Brain pericyte (primary cell): Measurements from ENCODE around the gene ARIH2.
"Not testable (repeated sequence)": the region's sequence is repeated elsewhere in the genome, so short reads cannot be mapped to it uniquely, and the experiment has no call there.

Source experiments
- DNase-seq: peaks from one replicate; pipeline ENCODE4 v3.0.0-alpha.2; 2012; ENCODE audit warnings: low read depth, low spot score

Gene ARIH2

DNA sequence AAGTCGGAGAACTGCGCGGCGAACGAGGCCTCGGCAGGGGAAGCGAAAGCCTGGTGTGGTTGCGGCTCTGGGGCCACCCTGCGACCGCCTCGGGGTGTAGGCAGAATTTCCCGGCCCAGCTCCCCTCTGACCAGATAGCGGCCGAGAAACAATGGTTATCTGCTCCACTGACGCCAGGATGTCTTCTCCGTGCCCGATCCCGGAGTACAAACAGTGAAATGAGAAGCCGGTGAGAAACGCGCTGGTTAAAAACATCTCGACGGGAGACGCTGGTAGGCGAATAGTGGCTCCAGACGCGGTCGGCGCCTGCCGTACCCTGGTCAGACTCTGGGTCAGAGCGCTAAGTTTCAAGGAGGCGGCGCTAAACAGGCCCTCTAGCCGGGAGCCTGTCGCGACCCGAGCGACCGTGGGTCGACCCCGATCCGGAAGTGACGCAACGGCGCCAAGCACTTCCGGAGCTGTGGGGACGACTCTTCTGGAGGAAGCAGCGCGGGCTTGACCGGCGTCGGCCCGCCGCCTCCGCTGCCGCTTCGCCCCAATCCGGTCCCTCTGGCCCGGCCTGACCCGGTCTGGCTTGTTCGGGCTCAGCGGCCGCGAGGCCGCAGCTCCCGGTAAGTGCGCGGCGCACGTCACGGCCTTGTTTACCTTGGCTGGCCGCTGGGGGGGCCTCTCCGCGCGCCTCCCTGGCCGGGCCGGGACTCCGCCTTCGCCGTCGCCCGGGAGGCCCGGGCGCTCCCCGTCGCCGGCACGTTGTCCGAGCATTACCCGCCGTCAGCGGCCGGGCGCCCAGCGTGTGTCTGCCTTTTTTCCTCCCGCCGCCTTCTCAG, at the start of gene ARIH2:
ARIH2 (plus strand) TSS at position 455 of the 827 bp plus-strand sequence. CDS start 8,717 bp downstream, outside the sequence.
- DNase-seq: peak; percentile 77

DNA sequence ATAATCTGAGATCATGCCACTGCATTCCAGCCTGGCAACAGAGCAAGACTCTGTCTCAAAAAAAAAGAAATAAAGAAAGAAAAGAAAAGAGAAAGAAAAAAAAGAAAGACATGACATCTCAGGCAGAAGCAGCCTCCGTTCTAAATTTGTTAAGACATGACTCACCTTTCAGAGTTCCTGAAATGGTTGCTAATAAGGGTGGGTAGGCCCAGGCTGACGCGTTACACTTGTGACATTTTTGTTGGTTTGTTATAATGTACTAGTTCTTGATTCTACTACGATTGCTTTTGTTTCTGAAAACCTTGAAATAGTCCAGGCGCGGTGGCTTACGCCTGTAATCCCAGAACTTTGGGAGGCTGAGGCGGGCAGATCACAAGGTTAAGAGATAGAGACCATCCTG, 41.0 kb upstream of the ARIH2 start:
- no peak for DNase-seq

DNA sequence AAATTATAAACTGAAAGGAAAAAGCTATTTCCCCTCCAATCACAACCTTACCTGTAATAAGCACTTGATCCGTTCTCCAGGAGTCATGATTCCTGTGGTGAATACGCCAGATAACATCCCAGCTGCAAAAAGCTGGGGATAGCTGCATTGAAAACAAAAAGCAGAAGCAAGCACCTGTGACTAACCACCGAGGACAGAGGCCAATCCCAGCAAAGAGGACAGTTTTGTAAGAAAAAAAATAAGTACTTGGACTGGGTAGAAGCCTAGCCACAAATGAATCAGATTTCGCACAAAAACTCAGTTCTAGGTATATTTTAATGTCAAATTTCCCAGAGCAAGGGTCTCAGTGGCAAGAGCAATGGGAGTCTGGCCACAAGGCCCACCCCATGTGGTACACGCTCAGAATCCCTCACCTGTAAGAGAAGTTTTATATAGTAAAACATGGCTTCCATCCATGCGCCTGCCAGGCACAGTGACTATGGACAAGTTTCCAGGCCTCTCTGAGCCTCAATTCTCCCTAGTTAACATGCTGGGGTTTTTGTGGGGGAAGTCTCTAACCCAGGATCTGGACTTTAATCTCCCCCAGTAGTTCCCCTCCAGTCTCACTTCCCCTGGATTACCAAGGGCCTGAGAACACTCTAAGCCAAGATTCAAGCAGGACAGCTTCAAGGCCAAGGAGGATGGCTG, 39.2 kb upstream of the ARIH2 start:
- no peak for DNase-seq

DNA sequence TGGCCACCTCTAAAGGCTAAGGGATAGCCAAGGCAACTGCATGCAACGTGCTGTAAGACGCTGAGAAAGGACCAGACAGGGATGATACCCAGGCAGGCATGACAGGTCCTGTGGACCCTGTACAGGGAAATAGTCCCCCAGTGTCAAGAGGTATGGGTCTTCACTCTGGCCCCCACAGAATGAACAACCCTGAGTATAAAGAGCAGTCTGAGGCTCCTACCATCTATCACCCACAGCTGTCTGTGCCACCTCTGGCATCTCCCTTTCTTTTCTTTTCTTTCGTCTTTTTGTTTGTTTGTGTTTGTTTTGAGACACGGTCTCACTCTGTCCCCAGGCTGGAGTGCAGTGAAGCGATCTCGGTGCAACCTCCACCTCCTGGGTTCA, 38.7 kb upstream of the ARIH2 start:
- DNase-seq: no peak

DNA sequence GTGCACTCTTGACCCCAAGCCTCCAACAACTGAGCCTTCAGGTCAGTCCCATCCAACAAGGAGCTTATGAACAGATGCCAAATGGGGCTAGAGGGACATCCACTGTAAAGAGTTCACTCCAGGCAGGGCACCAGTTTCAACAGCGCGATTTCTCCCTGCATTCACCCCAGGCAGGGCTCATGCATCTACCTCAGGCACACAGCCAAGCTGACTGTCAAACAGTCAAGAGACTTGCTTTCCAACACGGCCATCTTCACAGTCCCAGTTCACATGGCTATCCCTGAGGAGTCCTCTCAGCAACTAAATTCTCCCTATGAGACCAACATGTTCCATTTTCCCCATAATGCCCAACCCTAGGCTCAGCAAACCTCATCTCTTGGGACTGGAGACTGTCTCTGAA, 37.6 kb upstream of the ARIH2 start:
- no peak for DNase-seq

DNA sequence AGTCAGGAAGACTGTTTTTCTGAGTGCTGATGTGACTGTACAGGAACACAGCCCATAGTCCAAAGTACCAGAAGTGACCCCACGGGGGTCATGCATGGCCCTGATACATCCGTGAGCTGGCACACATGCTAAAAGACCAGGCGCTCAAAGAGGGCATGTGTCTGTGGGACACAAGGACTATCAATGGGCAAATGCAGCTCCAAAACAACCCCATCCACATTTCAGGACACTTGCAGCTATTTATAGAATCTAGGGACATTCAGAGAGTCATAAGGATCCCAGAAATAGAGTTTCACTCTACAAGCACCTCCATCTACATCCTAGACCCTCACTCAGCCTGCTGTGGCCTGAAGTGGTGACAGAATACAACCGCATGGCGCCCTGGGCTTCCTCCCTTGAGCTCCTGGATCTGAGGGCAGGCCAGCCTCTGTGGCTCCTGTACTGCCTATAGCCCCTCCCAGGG, 37.0 kb upstream of the ARIH2 start:
- no peak for DNase-seq

DNA sequence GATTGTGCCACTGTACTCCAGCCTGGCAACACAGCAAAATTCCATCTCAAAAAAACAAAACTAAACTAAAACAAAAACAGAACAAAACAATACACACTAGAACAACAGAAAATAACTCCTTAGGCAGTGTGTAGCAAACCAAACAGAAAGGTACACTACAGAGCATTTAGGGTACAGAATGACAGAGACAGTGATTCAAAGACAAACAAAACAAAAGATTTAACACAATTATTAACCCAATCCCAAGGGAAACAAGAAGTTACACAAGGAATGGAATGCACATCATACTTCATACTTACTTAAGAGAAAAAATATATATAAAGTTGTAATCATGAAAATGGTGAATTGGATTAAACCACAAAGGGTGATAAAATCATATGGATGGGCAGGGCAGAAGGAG, 32.9 kb upstream of the ARIH2 start:
- DNase-seq: no peak

DNA sequence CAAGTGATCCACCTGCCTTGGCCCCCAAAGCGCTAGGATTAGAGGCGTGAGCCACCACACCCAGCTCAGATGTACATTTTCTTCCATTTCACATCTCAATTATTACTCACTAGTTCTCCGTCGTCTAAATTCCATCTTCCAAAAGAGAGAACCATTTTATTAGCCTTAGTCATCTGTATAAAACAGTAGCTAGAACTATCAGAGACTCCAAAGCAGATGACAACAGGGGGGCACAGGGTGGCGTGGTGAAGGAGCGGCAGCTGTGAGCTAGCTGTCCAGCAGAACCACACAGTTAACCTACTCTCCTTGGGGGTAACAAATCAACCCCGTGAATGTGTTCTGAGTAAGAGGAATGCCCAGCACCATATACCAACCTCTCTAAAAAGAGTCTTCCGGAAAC, 27.0 kb upstream of the ARIH2 start:
- DNase-seq: no peak

DNA sequence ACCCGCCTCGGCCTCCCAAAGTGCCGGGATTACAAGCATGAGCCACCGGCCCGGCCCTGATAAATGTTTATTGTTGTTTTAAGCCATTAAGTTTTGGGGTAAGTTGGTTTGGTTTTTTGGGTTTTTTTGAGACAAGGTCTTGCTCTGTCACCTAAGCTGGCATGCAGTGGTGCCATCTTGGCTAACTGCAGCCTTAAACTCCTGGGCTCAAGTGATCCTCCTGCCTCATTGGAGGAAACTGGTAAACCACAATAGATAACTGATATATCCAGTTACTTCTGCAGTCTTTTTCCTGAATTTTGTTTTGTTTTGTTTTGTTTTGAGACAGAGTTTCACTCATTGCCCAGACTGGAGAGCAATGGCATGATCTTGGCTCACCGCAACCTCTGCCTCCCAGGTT, 24.1 kb upstream of the ARIH2 start:
- no peak for DNase-seq

DNA sequence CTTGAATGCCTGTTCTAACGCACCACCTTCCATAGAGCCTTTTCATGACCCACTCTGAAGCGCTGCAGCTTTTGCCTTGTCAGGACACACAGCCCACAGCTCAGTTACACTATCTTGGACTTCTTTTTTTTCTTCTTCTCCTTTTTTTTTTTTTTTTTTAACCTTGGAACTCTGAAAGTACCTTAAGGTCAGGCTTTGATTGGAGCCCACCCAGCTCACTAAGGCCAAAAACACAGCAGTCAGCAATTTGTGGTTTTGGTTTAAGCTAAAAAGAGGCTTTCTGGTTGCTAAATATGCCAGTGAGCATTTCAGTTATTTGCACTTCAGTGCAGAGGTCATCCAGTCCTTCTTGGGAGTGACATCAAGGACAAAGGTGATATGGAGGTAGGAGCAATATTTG, 21.7 kb upstream of the ARIH2 start:
- no peak for DNase-seq

DNA sequence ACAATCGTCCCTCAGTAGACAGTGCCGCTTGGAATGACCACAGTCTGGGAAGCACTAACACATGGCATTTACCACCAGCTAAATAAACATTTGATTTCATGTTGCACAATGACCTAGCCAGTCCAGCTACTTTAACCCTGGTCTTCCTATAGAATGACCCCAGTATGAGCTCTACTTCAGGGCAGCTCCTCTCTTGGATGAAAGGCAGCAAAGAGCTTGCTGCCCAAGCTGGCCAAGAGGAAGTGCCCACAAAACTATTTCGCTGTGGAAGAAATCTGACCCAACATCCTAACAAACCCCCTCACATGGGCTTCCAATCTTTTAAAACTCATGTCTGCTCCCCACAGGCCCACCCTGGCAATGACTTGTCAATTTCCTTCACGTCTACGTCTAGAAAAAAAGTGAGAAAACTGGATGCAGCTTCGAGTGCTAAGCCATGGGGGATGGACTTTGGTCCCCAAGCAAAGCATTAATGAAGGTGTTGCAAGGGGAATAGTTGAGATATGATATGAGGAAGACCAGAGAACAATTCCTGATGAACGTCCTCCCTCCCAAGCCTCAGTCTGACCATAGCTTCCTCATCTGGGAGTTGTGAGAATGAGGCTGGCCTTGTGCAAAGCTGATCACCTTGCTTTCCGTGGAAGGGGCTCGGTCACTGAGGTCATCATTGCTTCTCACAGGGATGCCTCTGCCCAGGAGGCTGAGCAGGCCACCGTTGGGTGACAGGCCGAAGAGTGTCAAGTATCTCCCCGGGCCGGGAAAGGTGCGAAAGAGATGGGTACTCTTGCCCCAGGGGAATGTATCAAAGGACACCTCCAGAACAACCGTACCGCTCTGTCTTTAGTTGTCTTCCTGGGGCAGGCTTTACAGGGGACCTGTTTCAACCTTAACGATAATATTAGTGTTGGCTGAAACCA, 20.9 kb upstream of the ARIH2 start:
- DNase-seq: no peak

DNA sequence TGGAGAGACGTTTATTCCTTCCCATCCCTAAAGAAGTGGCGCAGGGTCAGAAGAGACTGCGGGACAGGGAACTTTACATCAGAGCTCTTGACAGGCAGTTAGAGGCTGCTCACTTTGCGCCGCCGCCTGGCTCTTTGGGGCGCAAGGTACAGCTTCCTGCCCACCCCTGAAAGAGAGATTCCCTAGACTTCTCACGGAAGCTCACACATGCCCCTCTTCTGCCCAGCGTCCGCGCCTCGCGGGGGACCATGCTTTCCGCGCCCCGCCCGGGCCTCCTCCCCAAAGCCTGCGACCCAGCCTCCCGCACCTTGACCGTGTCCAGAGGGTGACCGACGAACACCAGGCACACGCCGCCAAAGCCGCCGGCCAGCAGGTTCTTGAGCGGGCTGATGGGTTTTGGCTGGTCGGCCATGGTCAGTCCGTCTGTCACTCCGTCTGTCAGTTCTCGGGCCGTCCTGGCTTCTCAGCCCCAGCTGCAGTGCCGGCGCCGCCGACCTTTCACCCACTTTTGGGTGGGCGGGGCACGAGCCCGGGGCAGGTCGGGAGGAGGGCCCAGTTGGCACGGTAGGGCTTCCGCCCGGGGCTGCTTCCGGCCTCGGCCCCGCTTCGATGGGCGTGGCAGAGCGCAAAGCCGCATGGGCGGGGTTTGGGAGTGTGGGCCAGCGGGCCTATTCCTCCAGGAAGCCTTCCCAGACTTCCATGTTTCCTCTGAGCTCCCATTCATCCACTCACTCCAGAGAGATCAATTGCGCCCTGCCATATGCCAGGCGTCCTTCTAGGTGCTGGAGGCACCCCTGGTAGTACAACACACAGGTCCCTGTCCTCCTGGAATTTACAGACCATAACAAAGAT, 20.0 kb upstream of the ARIH2 start, which contains the start of gene SLC25A20:
SLC25A20 (minus strand) TSS at position 500 of the 852 bp plus-strand sequence; CDS start at position 412, 88 bp downstream.
- no peak for DNase-seq

DNA sequence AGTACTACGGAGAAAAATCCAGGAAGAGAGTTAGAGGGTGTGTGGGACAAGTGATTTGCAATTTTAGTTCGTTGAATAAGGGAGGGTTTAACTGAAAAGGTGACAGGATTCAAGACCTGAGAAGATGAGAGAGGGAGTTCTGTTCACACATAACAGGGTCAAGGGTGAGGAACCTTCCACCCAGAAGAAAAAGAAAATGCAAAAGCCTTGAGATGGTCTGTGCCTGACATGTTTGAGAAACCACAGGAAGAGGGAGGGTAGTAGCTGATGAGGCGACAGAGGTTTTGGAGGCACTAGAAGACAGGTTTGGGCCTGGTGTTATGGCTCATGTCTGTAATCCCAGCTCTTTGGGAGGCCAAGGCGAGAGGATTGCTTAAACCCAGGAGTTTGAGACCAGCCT, 19.4 kb upstream of the ARIH2 start:
- DNase-seq: no peak

DNA sequence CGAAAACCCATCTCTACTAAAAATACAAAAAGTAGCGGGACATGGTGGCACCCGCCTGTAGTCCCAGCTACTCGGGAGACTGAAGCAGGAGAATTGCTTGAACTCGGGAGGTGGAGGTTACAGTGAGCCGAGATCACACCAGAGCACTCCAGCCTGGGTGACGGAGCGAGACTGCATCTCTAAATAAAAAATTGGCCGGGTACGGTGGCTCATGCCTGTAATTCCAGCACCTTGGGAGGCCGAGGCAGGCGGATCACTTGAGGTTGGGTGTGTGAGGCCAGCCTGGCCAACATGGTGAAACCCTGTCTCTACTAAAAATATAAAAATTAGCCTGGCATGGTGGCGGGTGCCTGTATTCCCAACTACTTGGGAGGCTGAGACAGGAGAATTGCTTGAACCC, 11.6 kb upstream of the ARIH2 start:
- DNase-seq: not testable (repeated sequence)

DNA sequence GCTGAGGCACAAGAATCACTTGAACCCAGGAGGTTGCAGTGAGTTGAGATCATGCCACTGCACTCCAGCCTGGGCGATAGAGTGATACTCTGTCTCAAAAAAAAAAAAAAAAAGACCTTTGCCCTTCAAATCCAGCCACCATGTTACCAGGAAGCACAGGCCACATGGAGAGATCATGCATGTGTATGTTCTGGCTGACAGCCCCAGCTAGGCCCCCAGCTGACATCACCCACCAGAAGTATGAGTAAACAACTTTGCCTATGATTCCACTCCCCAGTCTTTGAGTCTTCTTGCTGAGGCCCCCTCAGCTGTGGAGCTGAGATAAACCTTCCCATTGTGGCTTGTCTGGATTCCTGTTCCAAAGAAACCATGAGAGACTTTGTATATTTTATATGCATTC, 3.3 kb upstream of the ARIH2 start:
- DNase-seq: no peak

DNA sequence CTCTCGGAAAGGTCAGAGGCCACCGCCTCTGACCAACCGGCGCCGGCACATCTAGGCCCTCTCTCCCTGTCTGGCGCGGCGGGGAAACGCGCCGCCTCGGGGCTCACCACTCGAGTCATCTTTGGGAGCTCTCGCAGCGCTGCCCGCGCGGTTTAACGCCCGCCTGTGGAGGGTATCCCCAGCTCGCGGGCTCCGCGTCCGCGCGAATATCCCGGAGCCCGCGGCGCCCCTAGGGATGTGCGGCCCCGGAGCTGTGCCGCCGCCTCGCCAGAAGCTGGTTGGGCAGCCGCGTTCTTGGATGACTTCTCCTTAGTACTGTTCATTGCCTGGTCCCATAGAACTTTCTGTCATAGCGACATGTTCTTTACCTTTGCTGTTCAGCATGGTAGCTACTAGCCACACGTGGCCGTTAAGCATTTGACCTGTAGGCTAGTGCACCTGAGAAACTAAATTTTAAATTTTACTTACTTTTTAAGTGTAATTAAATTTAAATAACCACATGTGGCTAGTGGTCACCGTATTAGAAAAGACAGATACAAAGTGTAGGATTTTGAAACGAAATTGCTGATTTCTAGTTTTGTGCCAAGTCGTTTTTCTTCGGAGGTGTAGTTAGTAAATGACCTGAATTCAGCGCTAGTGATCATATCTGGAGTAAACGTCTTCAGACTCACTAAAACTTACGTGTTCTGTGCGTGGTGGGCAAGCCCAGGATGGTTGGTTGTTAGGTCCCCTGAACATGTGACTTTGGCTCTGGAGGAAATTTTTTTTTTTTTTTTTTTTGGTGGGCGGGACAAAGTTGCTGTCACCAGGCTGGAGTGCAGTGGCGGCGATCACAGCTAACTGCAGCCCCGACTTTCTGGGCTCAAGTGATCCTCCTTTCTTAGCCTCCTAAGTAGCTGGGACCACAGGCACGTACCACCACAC, 835 bp downstream of the ARIH2 start:
- no peak for DNase-seq

DNA sequence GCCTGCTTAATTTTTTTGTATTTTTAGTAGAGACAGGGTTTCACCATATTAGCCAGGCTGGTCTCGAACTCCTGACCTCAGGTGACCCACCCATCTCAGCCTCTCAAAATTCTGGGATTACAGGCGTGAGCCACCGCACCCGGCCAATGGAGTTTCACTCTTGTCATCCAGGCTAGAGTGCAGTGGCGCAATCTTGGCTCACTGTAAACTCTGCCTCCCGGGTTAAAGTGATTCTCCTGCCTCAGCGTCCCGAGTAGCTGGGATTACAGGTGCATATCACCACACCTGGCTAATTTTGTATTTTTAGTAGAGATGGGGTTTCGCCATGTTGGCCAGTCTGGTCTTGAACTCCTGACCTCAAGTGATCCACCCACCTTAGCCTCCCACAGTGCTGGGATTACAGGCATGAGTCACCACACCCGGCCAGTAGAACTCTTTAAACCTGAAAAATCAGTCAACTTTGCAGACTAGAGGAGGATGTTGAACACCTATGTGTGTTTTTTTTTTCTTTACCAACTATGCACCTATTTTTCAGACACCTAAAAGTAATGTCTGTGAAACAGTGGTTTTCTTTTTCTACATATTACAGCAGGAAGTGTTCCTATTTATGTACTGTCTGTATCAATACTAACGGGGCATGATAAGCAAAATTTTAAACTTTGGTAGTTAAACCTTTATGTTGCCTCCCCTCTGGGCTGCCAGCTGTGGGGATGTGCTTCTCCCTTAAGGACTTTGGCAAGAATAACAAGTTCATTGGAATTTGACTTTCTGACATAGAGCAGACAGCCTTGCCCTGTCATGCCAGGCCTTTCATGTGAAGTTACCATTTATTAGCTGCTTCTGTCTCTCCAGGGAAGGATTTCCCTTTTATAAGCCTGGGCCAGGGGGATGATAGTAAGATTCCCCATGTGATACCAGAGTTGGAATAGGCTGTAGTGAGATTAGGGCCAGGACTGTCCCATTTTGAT, 8.1 kb downstream of the ARIH2 start:
- no peak for DNase-seq

DNA sequence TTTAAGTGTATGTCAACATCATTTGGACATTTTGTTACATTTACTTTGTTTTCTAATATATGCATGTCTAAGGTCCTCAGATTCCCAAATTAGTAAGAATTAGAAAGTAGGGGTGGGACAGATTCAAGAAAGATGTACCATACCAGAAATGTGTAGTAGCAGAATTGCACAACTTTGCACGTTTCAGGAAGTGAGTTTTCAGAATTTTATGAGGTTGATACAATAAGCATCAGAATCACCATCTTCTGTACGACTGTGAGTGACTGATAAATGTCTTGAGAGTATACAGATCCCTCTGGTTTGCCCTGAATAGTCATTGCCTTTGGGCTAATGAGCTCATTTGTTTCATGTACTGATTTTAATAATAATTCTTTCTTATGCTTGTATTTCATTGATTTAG, 9.3 kb downstream of the ARIH2 start:
- no peak for DNase-seq

DNA sequence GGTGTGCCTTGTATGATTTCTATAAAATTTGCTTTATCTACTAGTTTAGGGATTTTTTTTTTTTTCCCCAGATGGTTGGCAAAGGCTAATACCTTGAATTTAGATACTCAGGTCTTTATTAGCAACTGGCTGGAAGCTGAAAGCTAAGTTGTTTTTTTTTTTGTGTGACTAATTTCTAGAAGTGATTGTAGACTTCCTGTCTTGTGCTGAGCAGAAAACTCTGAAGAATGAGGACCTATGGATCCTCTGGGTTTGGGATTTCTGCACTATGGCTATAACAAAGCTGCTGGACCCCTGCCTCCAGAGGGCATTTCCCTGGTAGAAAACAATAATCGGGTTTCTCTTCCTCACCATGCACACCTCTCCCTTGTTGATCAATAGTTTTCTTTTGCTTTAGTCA, 10.0 kb downstream of the ARIH2 start:
- no peak for DNase-seq
